GM23338 (cell line): ENCODE data around the gene EFCAB12. TPM values are rescaled to one million over a fixed set of nuclear protein-coding genes. Genes with fewer than 3 reads are reported as not detected.

Source experiments
- ATAC-seq: fragments of 200-7000 bp; cut with Tn5 transposase; 3 replicates; pipeline ENCODE4 v1.9.1; 2020
- DNase-seq: peaks from one replicate; pipeline ENCODE4 v3.0.0-alpha.2; 2015; ENCODE audit warnings: low spot score
- H2AFZ ChIP-seq: fragments of 200-600 bp; sonication (generic); 2 replicates; pipeline ENCODE4 v1.8.0; 2016; ENCODE audit warnings: antibody characterized with exemption, mild to moderate bottlenecking, moderate library complexity
- H3F3A ChIP-seq: fragments of 200-600 bp; sonication (generic); replicated peaks from 2 replicates; pipeline ENCODE4 v1.8.0; 2017; ENCODE audit warnings: antibody characterized with exemption, mixed run types, low read depth
- H3K27ac ChIP-seq: fragments of 200-600 bp; sonication (generic); 2 replicates; pipeline ENCODE4 v1.6.1; 2016; ENCODE audit warnings: low read depth
- H3K27me3 ChIP-seq: fragments of 200-600 bp; sonication (generic); 2 replicates; pipeline ENCODE4 v1.8.0; 2016; ENCODE audit warnings: mild to moderate bottlenecking, mixed run types, moderate library complexity; ENCODE audit not compliant: insufficient read depth
- H3K36me3 ChIP-seq: fragments of 200-600 bp; sonication (generic); 2 replicates; pipeline ENCODE4 v1.8.0; 2016; ENCODE audit warnings: mild to moderate bottlenecking; ENCODE audit not compliant: insufficient read depth
- H3K4me1 ChIP-seq: fragments of 200-600 bp; sonication (generic); 2 replicates; pipeline ENCODE4 v1.8.0; 2016; ENCODE audit warnings: mild to moderate bottlenecking, moderate library complexity; ENCODE audit not compliant: insufficient read depth
- H3K4me2 ChIP-seq: fragments of 200-600 bp; sonication (generic); 2 replicates; pipeline ENCODE4 v1.7.1; 2017; ENCODE audit warnings: mixed run types
- H3K4me3 ChIP-seq: fragments of 200-600 bp; sonication (generic); 2 replicates; pipeline ENCODE4 v1.6.1; 2016; ENCODE audit warnings: mixed run types
- H3K79me2 ChIP-seq: fragments of 200-600 bp; sonication (generic); replicated peaks from 2 replicates; pipeline ENCODE4 v1.8.0; 2017; ENCODE audit warnings: mild to moderate bottlenecking; ENCODE audit not compliant: insufficient read depth
- H3K9me2 ChIP-seq: fragments of 200-600 bp; sonication (generic); 2 replicates; pipeline ENCODE4 v1.8.0; 2017; ENCODE audit not compliant: insufficient read depth
- H4K20me1 ChIP-seq: fragments of 200-600 bp; sonication (generic); replicated peaks from 2 replicates; pipeline ENCODE4 v1.8.0; 2017; ENCODE audit warnings: mild to moderate bottlenecking; ENCODE audit not compliant: insufficient read depth
- H3K27ac Mint-ChIP-seq: 2 replicates; pipeline ENCODE4 v1.8.0; 2020; ENCODE audit warnings: inconsistent platforms, mild to moderate bottlenecking, moderate library complexity, mixed read lengths
- H3K27me3 Mint-ChIP-seq: 3 replicates; pipeline ENCODE4 v1.8.0; 2022; ENCODE audit warnings: low read depth, mild to moderate bottlenecking, moderate library complexity, mixed read lengths, inconsistent platforms; ENCODE audit not compliant: insufficient read depth, poor library complexity
- H3K36me3 Mint-ChIP-seq: 3 replicates; pipeline ENCODE4 v1.8.0; 2021; ENCODE audit warnings: low read depth, mild to moderate bottlenecking, inconsistent platforms, moderate library complexity, mixed read lengths
- H3K4me1 Mint-ChIP-seq: 3 replicates; pipeline ENCODE4 v1.8.0; 2020; ENCODE audit warnings: mild to moderate bottlenecking, inconsistent platforms, mixed read lengths
- H3K4me3 Mint-ChIP-seq: 3 replicates; pipeline ENCODE4 v1.8.0; 2021; ENCODE audit warnings: moderate library complexity, mild to moderate bottlenecking, inconsistent platforms, mixed read lengths
- H3K9me3 Mint-ChIP-seq: 3 replicates; pipeline ENCODE4 v1.8.0; 2020; ENCODE audit warnings: moderate library complexity, mild to moderate bottlenecking, inconsistent platforms, mixed read lengths
- CREB1 ChIP-seq: fragments of 250-450 bp; sonication (Bioruptor Pico); IDR thresholded peaks from 2 replicates; pipeline ENCODE4 v1.5.0; 2020; ENCODE audit warnings: low read depth, mild to moderate bottlenecking, moderate library complexity
- ETS1 ChIP-seq: IDR thresholded peaks from 2 replicates; pipeline ENCODE4 v1.6.1; 2016; ENCODE audit warnings: antibody characterized with exemption
- EZH2 ChIP-seq: fragments of 200-600 bp; sonication (generic); IDR thresholded peaks from one replicate; pipeline ENCODE4 v1.8.0; 2017; ENCODE audit warnings: antibody characterized with exemption, mild to moderate bottlenecking, low read depth; ENCODE audit not compliant: unreplicated experiment
- JUNB ChIP-seq: IDR thresholded peaks from one replicate; pipeline ENCODE4 v1.6.1; 2016; ENCODE audit warnings: antibody characterized with exemption; ENCODE audit not compliant: unreplicated experiment
- NANOG ChIP-seq: IDR thresholded peaks from 2 replicates; pipeline ENCODE4 v1.6.1; 2016; ENCODE audit warnings: antibody characterized with exemption, borderline replicate concordance
- POLR2AphosphoS5 ChIP-seq: IDR thresholded peaks from 2 replicates; pipeline ENCODE4 v1.6.1; 2016; ENCODE audit warnings: antibody characterized with exemption, low read depth
- REST ChIP-seq: IDR thresholded peaks from one replicate; pipeline ENCODE4 v1.6.1; 2018; ENCODE audit warnings: antibody characterized with exemption; ENCODE audit not compliant: unreplicated experiment
- ZNF331 ChIP-seq: fragments of 250-450 bp; sonication (Bioruptor Pico); IDR thresholded peaks from 2 replicates; pipeline ENCODE4 v1.5.0; 2020; ENCODE audit warnings: low read depth, mild to moderate bottlenecking, moderate library complexity
- ZNF462 ChIP-seq: fragments of 250-450 bp; sonication (Bioruptor Pico); IDR thresholded peaks from 2 replicates; pipeline ENCODE4 v1.5.0; 2020; ENCODE audit warnings: mild to moderate bottlenecking, moderate library complexity
- polyA plus RNA-seq: library from polyadenylated mRNA; unstranded; fragments of >200 nt; fragmentation: Nextera tagmentation; extraction: Ambion mirVana; gene quantifications from 2 replicates; pipeline ENCODE4 v1.2.1, GENCODE V29; 2016
- total RNA-seq: library from RNA; depleted of rRNA; stranded (reverse); fragments of >200 nt; shearing (Covaris generic); gene quantifications from 2 replicates; pipeline ENCODE4 v1.2.3, GENCODE V29; 2014

EFCAB12 gene
- total and polyA plus RNA-seq, 2 experiments from 2014 or later: 0.24 to 0.65 TPM

- Histone ChIP-seq H4K20me1 (no peaks in the 10 kb centered on the region), H3K9me2 (no peaks in the 10 kb centered on the region), H3K27ac (no peak overlapping the region), H2AFZ (no peak overlapping the region), H3K79me2 (no peaks in the 10 kb centered on the region), H3K4me1 (no peaks in the 10 kb centered on the region), H3F3A (0 out of 2 replicates have a peak, but pooled peaks cover 2% of the 10 kb centered on the region), H3K4me2 (no peak overlapping the region), H3K4me3 (no peak overlapping the region), H3K27me3 (no peaks in the 10 kb centered on the region), H3K36me3 (no peaks in the 10 kb centered on the region)
- Mint-ChIP-seq H3K4me3 (no peak overlapping the region), H3K27me3 (peaks cover 12% of the 10 kb centered on the region), H3K36me3 (no peaks in the 10 kb centered on the region), H3K4me1 (peaks cover 4% of the 10 kb centered on the region), H3K9me3 (no peaks in the 10 kb centered on the region), H3K27ac (no peak overlapping the region)
- no peak for ATAC-seq
- no peak for TF ChIP-seq NANOG
- no peak for TF ChIP-seq EZH2
- TF ChIP-seq POLR2AphosphoS5: no peak
- no peak for TF ChIP-seq JUNB
- no peak for TF ChIP-seq ZNF462 (CRISPR knock-in tag)
- no peak for TF ChIP-seq ETS1
- no peak for TF ChIP-seq ZNF331 (CRISPR knock-in tag)
- TF ChIP-seq REST: no peak
- no peak for TF ChIP-seq CREB1 (CRISPR knock-in tag)
- no peak for DNase-seq
Observed at GRCh38 chr3:129353589-129353941, 74.9 kb downstream of the EFCAB12 start.
